AG09319 (cell line): ENCODE data around the gene SNX18.

Experiments used
- DNase-seq: peaks from one replicate; pipeline ENCODE4 v3.0.0-alpha.2; 2010; ENCODE audit warnings: low read depth; ENCODE audit errors: extremely low read depth
- TF ChIP-seq, protein P1 (sequence below): IDR thresholded peaks from 2 replicates; pipeline ENCODE4 v1.5.1; 2011; ENCODE audit warnings: low read depth, mild to moderate bottlenecking, inconsistent platforms, low read length, moderate library complexity

SNX18 gene

DNA sequence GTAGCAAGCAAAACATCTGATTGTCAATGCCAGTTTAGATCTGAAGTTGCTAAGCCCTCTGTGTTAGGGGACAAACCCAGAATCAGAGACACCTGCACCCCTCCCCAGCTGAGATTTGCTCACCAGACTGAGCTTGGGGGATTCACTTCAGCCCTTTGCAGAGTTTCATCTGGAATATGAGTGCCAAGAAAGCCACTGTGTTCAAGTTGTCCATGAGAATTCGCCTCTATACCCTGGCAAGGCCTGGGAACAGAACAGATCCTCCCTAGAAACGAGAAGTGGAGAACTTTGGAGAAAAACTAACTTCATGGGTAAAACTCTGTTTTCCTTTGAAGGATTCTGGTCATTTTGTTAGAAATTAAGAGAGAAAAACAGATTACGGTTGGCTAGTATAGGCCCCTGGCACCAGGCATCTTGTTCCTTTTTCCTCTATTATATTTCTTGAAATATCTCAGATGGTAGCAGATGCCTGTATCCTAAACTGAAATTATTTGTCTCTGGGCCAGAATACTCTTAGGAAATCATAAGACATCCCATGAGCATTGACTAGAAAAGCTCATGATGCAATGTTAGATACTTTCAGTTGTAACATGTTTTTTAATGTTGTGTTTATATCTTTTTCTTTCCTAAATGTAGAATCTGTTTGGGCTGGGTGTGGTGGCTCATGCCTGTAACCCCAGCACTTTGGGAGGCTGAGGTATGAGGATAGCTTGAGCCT, 64.4 kb downstream of the SNX18 start:
- TF ChIP-seq, protein P1, sequence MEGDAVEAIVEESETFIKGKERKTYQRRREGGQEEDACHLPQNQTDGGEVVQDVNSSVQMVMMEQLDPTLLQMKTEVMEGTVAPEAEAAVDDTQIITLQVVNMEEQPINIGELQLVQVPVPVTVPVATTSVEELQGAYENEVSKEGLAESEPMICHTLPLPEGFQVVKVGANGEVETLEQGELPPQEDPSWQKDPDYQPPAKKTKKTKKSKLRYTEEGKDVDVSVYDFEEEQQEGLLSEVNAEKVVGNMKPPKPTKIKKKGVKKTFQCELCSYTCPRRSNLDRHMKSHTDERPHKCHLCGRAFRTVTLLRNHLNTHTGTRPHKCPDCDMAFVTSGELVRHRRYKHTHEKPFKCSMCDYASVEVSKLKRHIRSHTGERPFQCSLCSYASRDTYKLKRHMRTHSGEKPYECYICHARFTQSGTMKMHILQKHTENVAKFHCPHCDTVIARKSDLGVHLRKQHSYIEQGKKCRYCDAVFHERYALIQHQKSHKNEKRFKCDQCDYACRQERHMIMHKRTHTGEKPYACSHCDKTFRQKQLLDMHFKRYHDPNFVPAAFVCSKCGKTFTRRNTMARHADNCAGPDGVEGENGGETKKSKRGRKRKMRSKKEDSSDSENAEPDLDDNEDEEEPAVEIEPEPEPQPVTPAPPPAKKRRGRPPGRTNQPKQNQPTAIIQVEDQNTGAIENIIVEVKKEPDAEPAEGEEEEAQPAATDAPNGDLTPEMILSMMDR, result no peak
- DNase-seq, result peak; percentile 19

DNA sequence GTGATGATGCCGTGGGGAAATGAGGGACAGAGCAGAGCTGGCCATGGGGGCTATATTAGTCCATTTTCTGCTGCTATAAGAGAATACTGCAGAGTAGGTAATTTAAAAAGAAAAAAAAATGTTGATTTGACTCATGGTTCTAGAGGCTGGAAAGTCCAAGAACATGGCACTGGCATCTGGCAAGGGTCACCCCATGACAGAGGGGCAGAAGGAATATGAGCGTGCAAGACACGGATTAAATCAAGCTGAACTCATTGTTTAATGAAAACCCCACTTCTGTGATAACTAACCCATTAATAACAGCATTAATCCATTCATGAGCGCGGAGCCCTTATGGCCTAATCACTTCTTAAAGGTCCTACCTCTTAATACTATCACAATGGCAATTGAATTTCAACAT, 68.8 kb downstream of the SNX18 start:
- DNase-seq, result no peak
- TF ChIP-seq, protein P1, result no peak

DNA sequence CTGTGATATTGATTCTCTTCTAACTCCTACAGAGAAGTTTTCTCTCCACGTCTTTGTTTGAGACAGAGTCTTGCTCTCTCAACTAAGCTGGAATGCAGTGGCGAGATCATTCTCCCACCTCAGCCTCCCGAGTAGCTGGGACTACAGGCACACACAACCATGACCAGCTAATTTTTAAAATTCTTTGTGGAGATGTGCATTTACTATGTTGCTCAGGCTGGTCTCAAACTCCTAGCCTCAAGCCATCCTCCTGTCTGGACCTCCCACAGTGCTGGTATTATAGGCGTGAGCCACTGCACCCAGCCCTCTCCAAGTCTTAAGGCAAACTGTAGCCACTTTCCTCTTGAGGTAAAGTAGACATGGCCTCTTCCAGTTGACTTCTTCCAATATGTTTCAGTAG, 72.2 kb downstream of the SNX18 start:
- TF ChIP-seq, protein P1, result no peak

DNA sequence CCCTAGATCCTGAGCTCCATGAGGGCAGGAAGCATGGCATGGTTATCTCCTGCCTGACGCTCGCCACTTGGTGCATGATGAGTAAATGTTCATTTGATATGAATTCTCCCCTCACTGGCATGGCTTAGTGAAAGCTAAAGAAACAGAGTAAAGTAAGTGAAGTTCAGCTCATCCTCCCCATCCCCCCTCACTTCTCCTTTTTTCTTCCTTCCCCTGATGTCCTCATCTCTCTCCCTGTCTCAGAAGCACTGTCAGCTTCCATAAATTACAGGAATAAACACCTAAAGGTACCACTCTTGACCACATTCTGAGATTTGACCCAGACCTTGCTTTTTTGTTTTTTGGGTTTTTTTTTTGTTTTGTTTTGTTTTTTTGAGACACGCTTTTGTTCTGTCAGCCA, 73.3 kb downstream of the SNX18 start:
- TF ChIP-seq, protein P1, result no peak
- no peak for DNase-seq

More for the DNA sequence above, 72.2 kb downstream of the SNX18 start:
- DNase-seq, result no peak

DNA sequence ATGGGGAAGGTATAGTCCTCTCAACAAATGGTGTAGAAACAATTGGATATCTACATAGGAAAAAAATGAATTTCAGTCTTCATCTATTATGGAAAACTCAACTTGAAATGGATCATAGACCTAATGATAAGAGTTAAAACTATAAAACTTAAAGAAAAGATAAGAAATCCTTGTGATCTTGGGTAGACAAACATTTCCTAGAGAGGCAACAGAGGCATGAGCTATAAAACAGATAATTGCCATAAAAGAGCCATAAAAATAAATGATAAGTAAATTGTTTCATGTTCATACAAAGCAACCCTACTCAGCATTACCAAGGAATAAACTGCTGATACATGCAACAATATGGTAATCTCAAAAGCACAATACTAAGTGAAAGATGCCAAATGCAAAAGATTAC, 76.2 kb downstream of the SNX18 start:
- DNase-seq, result no peak
- TF ChIP-seq, protein P1, result no peak

DNA sequence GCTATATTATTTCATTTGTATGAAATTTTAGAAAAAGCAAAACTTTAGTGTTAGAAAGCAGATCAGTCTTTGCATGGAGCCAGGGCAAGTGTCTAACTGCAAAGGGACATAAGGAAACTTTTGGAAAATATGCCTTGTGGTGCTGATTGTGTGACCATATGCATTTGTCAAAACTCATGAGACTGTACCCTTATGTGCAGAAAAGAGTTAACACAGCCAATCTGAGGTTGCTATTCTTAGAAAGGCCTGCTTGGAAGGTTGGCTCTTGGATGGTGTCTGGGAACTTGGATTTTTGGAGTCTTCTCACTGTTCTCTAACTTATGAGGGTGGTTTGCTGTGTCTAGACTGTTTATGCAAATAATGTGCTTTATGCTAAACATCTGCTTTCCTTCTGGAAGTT, 76.6 kb downstream of the SNX18 start:
- DNase-seq, result no peak

DNA sequence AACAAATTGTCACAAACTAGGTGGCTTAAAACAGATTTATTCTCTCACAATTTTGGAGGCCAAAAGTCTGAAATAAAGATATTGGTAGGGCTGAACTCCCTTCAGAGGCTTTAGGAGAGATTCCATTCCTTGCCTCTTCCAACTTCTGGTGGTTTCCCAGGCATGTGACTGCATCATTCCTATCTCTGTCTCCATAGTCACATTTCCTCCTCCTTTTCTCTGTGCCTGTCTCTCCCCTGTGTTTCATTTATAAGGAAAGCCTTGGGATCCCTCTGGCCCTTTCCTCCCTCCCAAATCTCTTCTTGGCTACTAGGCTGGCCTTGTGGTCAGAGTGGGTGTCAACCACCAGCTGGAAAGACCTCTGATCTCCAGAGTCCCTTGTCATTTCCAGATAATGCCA, 78.2 kb downstream of the SNX18 start:
- DNase-seq, result no peak
- TF ChIP-seq, protein P1, result no peak

More for the DNA sequence above, 76.6 kb downstream of the SNX18 start:
- TF ChIP-seq, protein P1, result no peak
